Thymus (tissue), 11 donors: ENCODE results near the gene ZSCAN32. TPM values are rescaled to one million over a fixed set of nuclear protein-coding genes. Genes with fewer than 3 reads are reported as not detected.

Experiments used
- DNase-seq, 9 donors: peaks; one replicate each; pipeline ENCODE4 v3.0.0-alpha.2; 2013; ENCODE audit warnings: low spot score in 9 of 9, low read depth in 6 of 9, missing footprints in 1 of 9
- H3K27ac ChIP-seq, 2 donors: one replicate each; pipeline ENCODE4 v1.5.1; 2013; ENCODE audit warnings: control low read depth in 1 of 2, low read depth in 1 of 2, low read length in 1 of 2, mild to moderate bottlenecking in 1 of 2, moderate library complexity in 1 of 2
- H3K27me3 ChIP-seq, 2 donors: one replicate each; pipeline ENCODE4 v1.5.1; 2013; ENCODE audit warnings: low read length in 1 of 2; ENCODE audit not compliant: control insufficient read depth in 2 of 2, insufficient read depth in 1 of 2
- H3K36me3 ChIP-seq, 2 donors: one replicate each; pipeline ENCODE4 v1.5.1; 2013; ENCODE audit warnings: low read length in 1 of 2, mild to moderate bottlenecking in 1 of 2, moderate library complexity in 1 of 2; ENCODE audit not compliant: control insufficient read depth in 2 of 2, insufficient read depth in 2 of 2
- H3K4me1 ChIP-seq, 2 donors: one replicate each; pipeline ENCODE4 v1.5.1; 2013; ENCODE audit warnings: low read length in 2 of 2; ENCODE audit not compliant: control insufficient read depth in 2 of 2, insufficient read depth in 2 of 2
- H3K4me3 ChIP-seq, 2 donors: one replicate each; pipeline ENCODE4 v1.5.1; 2013; ENCODE audit warnings: low read length in 2 of 2, control low read depth in 1 of 2, mild to moderate bottlenecking in 1 of 2
- H3K9me3 ChIP-seq, 2 donors: one replicate each; pipeline ENCODE4 v1.5.1; 2013; ENCODE audit warnings: low read length in 1 of 2, mild to moderate bottlenecking in 1 of 2; ENCODE audit not compliant: control insufficient read depth in 2 of 2, insufficient read depth in 1 of 2
- WGBS: extraction: QIAGEN DNeasy Blood & Tissue Kit; methylation state at CpG from one replicate; pipeline ENCODE4 v1.1.7; 2013; 5-methylcytosine and 5-hydroxymethylcytosine counted together
- polyA plus RNA-seq: library from polyadenylated mRNA; stranded (reverse); fragments of 200-250 nt; gene quantifications from one replicate; pipeline ENCODE4 v1.2.3, GENCODE V29; 2013
- total RNA-seq: library from RNA; stranded (reverse); fragments of 120-200 nt; gene quantifications from one replicate; pipeline ENCODE4 v1.2.4, GENCODE V29; 2013
- donor health status: healthy.

The ZSCAN32 gene
- total and polyA plus RNA-seq, 2 donors = 16.3 to 19.7 TPM

- 98% methylated on average over 12 of the region's 12 CpGs for WGBS
- Histone ChIP-seq H3K4me1 (no peaks in the 10 kb centered on the region), H3K9me3 (peaks cover 24 to 76% of the 10 kb centered on the region in 2 donors), H3K36me3 (peaks cover 29 to 33% of the 10 kb centered on the region in 2 donors), H3K27ac (no peak overlapping the region), H3K4me3 (no peak overlapping the region), H3K27me3 (no peaks in the 10 kb centered on the region)
- DNase-seq = no peak
These were observed 7.9 kb upstream of the ZSCAN32 start for GRCh38 chr16:3408561-3409197.

- H3K9me3 ChIP-seq = peaks cover 10 to 50% of the 10 kb centered on the region in 2 donors
- H3K27ac ChIP-seq = peak overlapping the region; percentile 40 to 90
- H3K4me1 ChIP-seq = peaks cover 11% of the 10 kb centered on the region in 2 donors
- H3K27me3 ChIP-seq = no peaks in the 10 kb centered on the region
- DNase-seq = peak in 3 of 9 donors; percentile 10 to 20 (median 13)
- peak overlapping the region; percentile 72 to 81 for H3K4me3 ChIP-seq
- 55% methylated on average over 17 of the region's 17 CpGs for WGBS
- H3K36me3 ChIP-seq = peaks cover 32 to 42% of the 10 kb centered on the region in 2 donors
These were observed 1.1 kb upstream of the ZSCAN32 start for GRCh38 chr16:3401719-3402397.

GRCh38 chr16:3400446-3400778 is 392 bp downstream of the ZSCAN32 start:
- H3K27me3 ChIP-seq = no peaks in the 10 kb centered on the region
- peaks cover 11% of the 10 kb centered on the region in 2 donors for H3K4me1 ChIP-seq
- H3K9me3 ChIP-seq = peaks cover 11 to 49% of the 10 kb centered on the region in 2 donors
- H3K27ac ChIP-seq = peak overlapping the region; percentile 66 to 89
- peak in 2 of 9 donors; percentile 5 to 7 for DNase-seq
- H3K4me3 ChIP-seq = peak overlapping the region; percentile 72 to 81
- WGBS = under 1% methylated on average over 18 of the region's 18 CpGs
- peaks cover 40 to 48% of the 10 kb centered on the region in 2 donors for H3K36me3 ChIP-seq

GRCh38 chr16:3389663-3390338 is 11.0 kb downstream of the ZSCAN32 start:
- Histone ChIP-seq H3K27ac (no peak overlapping the region), H3K4me1 (no peaks in the 10 kb centered on the region), H3K4me3 (no peak overlapping the region), H3K9me3 (peaks cover 23 to 43% of the 10 kb centered on the region in 2 donors), H3K27me3 (no peaks in the 10 kb centered on the region), H3K36me3 (peaks cover 58 to 70% of the 10 kb centered on the region in 2 donors)
- WGBS = 97% methylated on average over 9 of the region's 9 CpGs
- no peak for DNase-seq

- Histone ChIP-seq H3K27me3 (no peaks in the 10 kb centered on the region), H3K27ac (no peak overlapping the region), H3K4me1 (no peaks in the 10 kb centered on the region), H3K4me3 (no peak overlapping the region), H3K9me3 (peaks cover 33 to 45% of the 10 kb centered on the region in 2 donors), H3K36me3 (peaks cover 56 to 69% of the 10 kb centered on the region in 2 donors)
- WGBS = 99% methylated on average over 6 of the region's 6 CpGs
- no peak for DNase-seq
These were observed 12.5 kb downstream of the ZSCAN32 start for GRCh38 chr16:3388325-3388724.

GRCh38 chr16:3383045-3383448 is 17.8 kb downstream of the ZSCAN32 start:
- H3K27me3 ChIP-seq = no peaks in the 10 kb centered on the region
- no peak overlapping the region for H3K27ac ChIP-seq
- no peak overlapping the region for H3K4me3 ChIP-seq
- H3K9me3 ChIP-seq = peaks cover 34 to 58% of the 10 kb centered on the region in 2 donors
- no peak for DNase-seq
- 99% methylated on average over 10 of the region's 10 CpGs for WGBS
- H3K4me1 ChIP-seq = no peaks in the 10 kb centered on the region
- H3K36me3 ChIP-seq = peaks cover 39 to 40% of the 10 kb centered on the region in 2 donors

GRCh38 chr16:3377917-3378316 is 22.9 kb downstream of the ZSCAN32 start:
- Histone ChIP-seq H3K4me1 (no peaks in the 10 kb centered on the region), H3K27me3 (no peaks in the 10 kb centered on the region), H3K27ac (no peak overlapping the region), H3K36me3 (peaks cover 9% of the 10 kb centered on the region in 2 donors), H3K9me3 (peaks cover 14 to 40% of the 10 kb centered on the region in 2 donors), H3K4me3 (no peak overlapping the region)
- no peak for DNase-seq

GRCh38 chr16:3375680-3376079 is 25.1 kb downstream of the ZSCAN32 start:
- H3K27me3 ChIP-seq = no peaks in the 10 kb centered on the region
- H3K4me3 ChIP-seq = no peak overlapping the region
- no peak for DNase-seq
- H3K36me3 ChIP-seq = no peaks in the 10 kb centered on the region
- H3K9me3 ChIP-seq = peaks cover 5 to 32% of the 10 kb centered on the region in 2 donors
- no peaks in the 10 kb centered on the region for H3K4me1 ChIP-seq
- 94% methylated on average over 5 of the region's 5 CpGs for WGBS
- no peak overlapping the region for H3K27ac ChIP-seq

- Histone ChIP-seq H3K36me3 (no peaks in the 10 kb centered on the region), H3K9me3 (peaks cover 4 to 35% of the 10 kb centered on the region in 2 donors), H3K4me3 (no peak overlapping the region), H3K4me1 (peaks cover 0 to 7% of the 10 kb centered on the region in 2 donors), H3K27ac (no peak overlapping the region), H3K27me3 (no peaks in the 10 kb centered on the region)
- DNase-seq = no peak
- WGBS = 97% methylated on average over 11 of the region's 11 CpGs
These were observed 31.7 kb downstream of the ZSCAN32 start for GRCh38 chr16:3369073-3369472.
